ENCODE measurements around the gene SHISA2.

Gene SHISA2

DNA sequence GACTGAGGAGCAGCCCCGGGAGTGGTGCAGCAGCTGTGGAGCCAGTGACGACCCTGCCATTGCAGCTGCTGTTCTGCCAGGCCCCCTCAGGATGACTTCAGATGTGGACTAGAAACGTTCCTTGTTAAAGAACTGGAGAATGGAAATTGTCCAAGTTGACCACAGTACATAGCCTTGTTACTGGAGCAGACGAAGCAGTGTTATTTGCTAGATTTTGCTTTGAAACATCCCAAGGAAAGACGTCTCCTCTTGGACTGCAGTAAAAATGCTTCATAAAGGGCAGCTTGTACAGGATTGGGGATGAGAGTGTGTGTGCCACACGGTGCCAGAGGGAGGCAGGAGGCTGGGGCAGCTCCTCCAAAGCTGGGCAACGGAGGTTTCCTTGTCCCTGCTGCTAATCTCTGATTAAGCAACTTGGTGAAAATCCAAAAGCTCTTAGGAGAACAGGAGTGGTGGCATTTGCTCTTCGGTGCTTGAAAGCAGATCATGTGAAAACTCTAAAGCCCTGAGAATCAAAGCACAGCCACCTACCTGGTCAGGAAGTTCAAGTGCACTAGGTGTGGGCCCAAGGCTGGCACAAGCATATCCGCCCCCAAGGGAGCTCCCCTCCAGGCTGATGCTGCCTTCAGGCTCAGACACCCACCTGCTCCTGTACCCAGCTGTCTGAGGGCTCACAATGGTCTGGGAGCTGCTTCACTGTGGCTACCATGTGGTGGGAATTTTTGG lies 34.5 kb downstream of the SHISA2 start:
- no peak for DNase-seq

DNA sequence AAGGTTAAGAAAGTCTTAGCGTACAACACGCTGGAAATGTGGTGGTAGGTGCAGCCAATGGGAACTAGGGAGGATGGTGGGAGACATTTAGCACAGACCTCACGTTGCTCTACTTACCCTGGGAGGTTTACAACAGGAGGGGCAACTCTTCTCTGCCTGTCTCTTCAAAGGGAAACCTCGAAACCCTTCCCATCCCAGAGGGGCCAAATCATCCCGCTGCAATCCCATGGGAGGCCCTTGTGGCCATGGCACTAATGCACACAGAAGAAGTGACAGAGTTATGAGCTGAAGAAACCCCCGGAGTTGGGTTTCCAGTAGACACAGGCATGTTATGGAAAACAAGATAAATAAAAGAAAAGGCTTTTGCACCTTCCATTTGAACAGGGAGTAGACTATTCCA lies 35.6 kb downstream of the SHISA2 start:
- DNase-seq = no peak

DNA sequence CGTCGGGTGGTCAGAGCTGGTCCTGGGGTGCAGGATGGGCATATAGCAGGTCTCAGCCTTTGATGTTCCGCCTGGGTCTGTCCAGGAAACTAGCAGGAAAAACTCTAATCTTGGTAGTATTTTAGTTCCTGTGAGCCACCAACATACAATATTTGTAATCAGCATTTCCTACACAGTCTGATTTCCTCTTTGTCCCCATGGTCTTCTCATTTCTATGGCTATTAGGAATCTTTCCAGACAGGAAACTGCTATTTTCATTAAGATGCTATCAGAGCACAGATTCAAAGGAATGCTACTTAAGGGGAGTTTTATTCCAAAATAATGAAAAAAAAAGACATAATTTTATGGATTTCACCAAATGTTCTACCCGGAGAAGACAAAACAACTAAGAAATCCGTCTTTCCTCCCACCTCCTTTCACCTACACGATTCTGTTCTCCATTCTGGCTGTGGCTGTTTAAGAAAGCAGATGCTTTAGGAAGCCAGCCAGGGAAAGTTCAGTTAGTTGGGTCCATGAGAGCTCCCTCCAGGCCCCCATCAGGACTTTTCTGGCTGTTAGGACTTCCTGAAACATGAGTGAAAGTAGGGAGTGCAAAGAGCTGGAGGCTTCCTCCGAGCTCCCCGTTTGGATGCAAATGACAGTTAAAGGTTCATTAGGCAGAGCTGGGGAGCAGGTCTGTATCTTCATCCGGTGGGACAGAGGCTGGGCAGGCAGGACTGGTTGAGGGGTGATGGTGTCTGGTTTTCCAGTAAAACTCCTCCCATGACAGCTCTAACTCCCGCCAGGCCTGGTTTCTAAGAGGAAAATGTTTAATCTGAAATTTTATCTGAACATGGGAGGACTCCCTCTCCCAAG lies 36.3 kb downstream of the SHISA2 start:
- DNase-seq = no peak

DNA sequence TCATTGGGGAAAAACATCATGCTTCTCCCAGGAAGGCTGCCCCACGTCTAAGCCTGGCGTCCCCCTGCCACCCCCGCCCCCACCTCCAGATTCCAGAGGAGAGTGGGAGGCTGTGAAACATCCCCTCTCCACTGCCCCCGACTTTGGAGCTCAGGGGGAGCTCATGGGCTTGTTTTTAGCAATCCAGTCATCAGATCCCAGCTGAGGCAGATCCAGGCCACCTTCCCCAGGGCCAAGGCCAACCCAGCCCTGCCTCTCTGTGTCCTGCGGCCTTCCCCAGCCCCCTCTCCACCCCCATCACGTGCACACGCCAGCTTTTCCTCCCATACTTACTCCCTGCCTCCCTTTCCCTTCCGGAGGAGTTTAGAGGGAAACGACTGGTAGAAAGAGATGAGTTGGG lies 38.8 kb downstream of the SHISA2 start:
- no peak for DNase-seq

DNA sequence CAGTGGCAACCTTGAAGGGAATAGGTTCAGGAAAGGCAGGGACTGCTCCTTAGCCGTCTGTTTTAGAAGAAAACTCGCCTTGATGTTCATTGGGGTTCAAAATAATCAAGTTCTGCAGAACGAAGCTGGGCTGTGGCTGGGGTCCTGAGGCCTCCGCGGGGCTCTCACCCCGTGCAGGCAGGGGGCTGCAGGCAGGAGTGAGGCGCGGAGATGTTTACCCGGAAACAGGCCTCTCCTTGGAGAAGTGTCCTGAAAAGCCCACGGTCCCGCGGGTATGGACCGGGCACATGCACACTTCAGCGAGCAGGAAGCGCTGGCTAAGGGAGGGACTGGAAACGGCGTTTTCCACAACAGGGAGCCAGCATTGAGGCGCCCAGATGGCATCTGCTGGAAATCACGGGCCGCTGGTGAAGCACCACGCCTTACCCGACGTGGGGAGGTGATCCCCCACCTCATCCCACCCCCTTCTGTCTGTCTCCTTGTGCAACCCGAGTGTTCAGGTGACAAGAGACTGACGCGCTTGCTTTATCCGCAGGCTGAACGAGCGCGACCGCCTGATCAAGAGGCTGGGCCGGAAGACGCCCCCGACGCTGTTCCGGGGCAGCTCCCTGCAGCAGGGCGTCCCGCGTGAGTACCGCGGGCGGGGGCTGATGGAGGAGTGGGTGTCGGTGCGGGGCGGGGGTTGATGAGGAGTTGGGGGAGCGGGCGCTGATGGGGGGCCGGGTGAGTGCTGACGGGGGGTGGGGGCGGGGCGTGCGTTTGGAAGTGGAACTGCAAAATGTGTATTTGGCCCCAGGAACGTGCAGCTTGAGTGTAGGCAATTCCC lies 39.6 kb downstream of the SHISA2 start:
- DNase-seq = no peak

DNA sequence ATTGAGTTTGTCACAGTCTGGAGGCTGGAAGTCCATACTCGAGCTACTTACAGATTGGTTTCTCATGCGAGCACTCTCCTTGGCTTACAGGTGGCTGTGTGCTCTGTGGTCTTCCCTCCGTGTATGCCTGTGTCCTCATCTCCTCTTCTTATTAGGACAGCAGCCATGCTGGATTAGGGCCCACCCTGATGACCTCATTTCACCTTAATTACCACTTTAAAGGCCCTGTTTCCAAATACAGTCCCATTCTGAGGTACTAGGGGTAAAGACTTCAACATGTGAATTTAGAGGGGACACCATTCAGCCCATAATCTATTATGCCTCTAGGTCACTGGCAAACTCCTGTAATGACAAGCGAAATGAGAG lies 40.6 kb downstream of the SHISA2 start:
- DNase-seq = no peak

DNA sequence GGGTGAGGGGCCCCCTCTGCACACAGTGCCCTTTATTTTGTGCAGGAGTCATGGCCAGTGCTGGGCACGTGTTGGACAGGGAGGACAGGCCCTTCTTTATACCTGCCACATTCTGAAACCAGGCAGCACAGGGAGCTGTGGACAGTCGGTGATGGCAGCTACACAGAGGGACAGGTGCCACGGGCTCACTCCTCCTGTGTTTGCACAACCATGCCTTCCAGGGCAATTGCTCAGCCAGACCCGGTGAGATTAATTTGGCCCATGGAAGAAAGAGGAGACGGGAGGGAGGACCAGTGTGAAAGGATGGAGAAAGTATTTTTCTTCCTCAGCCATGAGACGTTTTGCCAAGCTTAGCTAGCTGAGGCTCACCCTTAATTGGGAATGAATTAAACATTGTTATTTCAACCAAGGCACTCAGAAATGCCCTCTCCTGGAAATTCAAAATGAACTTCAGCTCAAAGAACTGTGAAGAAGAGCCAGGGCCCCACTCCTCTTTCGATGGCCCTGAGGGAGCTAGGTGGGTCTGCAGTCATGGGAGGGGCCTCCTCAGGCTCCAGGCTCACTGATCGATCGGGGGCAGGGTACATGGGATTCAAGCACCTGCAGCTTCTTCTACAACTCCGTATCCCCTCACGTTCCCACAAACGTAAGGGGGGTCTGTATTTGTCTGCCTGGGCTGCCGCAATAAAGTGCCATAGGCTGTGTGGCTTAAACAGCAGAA lies 41.2 kb downstream of the SHISA2 start:
- no peak for DNase-seq

DNA sequence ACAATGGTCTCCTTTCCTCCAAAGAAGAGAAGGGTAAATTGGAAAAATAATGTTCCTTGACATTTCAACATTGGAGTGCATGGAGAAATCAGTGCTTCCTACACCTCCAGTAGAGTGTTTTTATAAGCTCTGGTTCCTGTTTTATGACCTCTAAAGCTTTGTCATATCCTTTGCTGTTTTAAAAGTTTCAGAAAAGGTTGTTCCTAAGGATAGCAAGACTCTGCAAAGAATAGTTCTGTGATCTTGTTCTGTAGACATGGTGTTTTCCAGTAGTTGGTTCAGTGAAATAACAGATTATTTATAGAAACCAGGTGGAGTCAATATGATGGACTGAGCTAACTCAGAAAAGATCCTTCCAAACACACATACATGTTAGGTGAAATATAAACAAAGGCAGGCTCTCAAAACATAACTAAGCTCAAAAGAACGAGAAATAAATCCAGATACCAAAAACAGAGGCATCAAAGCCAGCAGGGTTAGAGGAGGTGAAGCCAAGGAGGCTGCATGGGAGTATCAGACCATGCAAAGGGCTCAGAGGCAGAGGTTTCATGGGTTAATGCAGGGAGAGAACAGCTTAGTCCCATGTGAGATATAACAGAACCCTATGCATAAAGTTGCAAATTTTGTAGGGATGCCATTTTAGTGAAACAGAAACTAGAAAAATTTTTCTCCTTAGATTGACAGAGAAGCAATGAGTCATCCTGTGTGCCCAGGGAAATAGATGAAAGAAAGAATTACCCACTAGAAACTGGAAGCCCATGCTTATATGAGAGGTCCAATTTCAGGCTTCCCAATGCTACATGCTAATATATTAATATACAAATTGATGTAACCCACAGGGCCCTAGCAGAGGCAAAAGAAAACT lies 44.3 kb downstream of the SHISA2 start:
- DNase-seq = peak; percentile 15
